MCF 10A (cell line): ENCODE data around the gene WNT16. TPM values are rescaled to one million over a fixed set of nuclear protein-coding genes. Genes with fewer than 3 reads are reported as not detected.

Source experiments
- Bru-seq: library from RNA; stranded (reverse); fragments of 400-500 nt; gene quantifications from one replicate; lab custom pipeline; 2021; lab: Mats Ljungman, UMichigan
- BruChase-seq, 2 experiments: library from RNA; stranded (reverse); fragments of 400-500 nt; gene quantifications; one replicate each; lab custom pipeline; 2021; lab: Mats Ljungman, UMichigan
- BruUV-seq: library from RNA; stranded (reverse); fragments of 400-500 nt; replicated peaks from 2 replicates; lab custom pipeline; 2021; lab: Mats Ljungman, UMichigan
- CTCF ChIA-PET: fragments of 300-600 bp; sonication (Branson Sonifier 250); formaldehyde crosslinking; extraction: SDS; loops from one replicate; lab custom pipeline; 2021; ENCODE audit warnings: antibody characterized with exemption, inconsistent platforms; lab: Yijun Ruan, JAX
- POLR2A ChIA-PET: fragments of 300-600, 350-650 bp; sonication (Branson Sonifier 250); formaldehyde crosslinking; extraction: SDS; loops from one replicate; lab custom pipeline; 2020; ENCODE audit warnings: antibody characterized with exemption, inconsistent platforms; lab: Yijun Ruan, JAX
- DNase-seq: peaks from one replicate; pipeline ENCODE4 v3.0.0-alpha.2; 2018; ENCODE audit not compliant: unreplicated experiment
- H3K27ac Mint-ChIP-seq: one replicate; pipeline ENCODE4 v1.8.0; 2022; ENCODE audit warnings: mild to moderate bottlenecking, low read depth, mixed read lengths; ENCODE audit not compliant: unreplicated experiment
- H3K27me3 Mint-ChIP-seq: one replicate; pipeline ENCODE4 v1.8.0; 2022; ENCODE audit warnings: mixed read lengths; ENCODE audit not compliant: insufficient read depth, unreplicated experiment
- H3K36me3 Mint-ChIP-seq: one replicate; pipeline ENCODE4 v1.8.0; 2022; ENCODE audit warnings: mild to moderate bottlenecking, moderate library complexity, mixed read lengths; ENCODE audit not compliant: insufficient read depth, unreplicated experiment
- H3K4me1 Mint-ChIP-seq: one replicate; pipeline ENCODE4 v1.8.0; 2022; ENCODE audit warnings: mixed read lengths; ENCODE audit not compliant: insufficient read depth, unreplicated experiment
- H3K4me3 Mint-ChIP-seq: one replicate; pipeline ENCODE4 v1.8.0; 2022; ENCODE audit warnings: mild to moderate bottlenecking, moderate library complexity, mixed read lengths; ENCODE audit not compliant: unreplicated experiment
- H3K9me3 Mint-ChIP-seq: one replicate; pipeline ENCODE4 v1.8.0; 2022; ENCODE audit warnings: mixed read lengths; ENCODE audit not compliant: unreplicated experiment
- CTCF ChIP-seq: fragments of 200-600 bp; IDR thresholded peaks from one replicate; pipeline ENCODE4 v1.8.0; 2022; ENCODE audit warnings: antibody characterized with exemption, mild to moderate bottlenecking; ENCODE audit not compliant: unreplicated experiment
- intact Hi-C: fragments of 100-400 bp; cut with micrococcal nuclease; formaldehyde crosslinking; loops from 2 replicates; pipeline ENCODE4 v1.14.1; 2022
- long read RNA-seq: library from polyadenylated mRNA; stranded (forward); transcript quantifications from one replicate; pipeline ENCODE4 v2.0.0, GENCODE V29; 2022
- total RNA-seq: library from RNA; stranded (reverse); gene quantifications from 2 replicates; pipeline ENCODE4 v1.2.3, GENCODE V29; 2022

WNT16 gene
- total RNA-seq (not detected in 2 replicates), Bru-seq, nascent RNA (not detected), BruChase-seq, experiment 1, labeled RNA remaining after a 6-hour chase (percentile 9 among the genes with signal in this experiment), BruChase-seq, experiment 2, labeled RNA remaining after a 2-hour chase (not detected)
- long read RNA-seq, result 0 reads

GRCh38 chr7:121328508-121329190 is at the start of gene WNT16:
Gene WNT16 (plus strand): TSS chr7:121329000. CDS start chr7:121329293, 293 bp downstream.
- Mint-ChIP-seq H3K9me3 (no peaks in the 10 kb centered on the region), H3K4me3 (peak within 1 kb of the TSS; percentile 54), H3K27me3 (peaks cover 45% of the 10 kb centered on the region), H3K4me1 (peaks cover 5% of the 10 kb centered on the region), H3K27ac (no peak within 1 kb of the TSS), H3K36me3 (no peaks in the 10 kb centered on the region)
- BruUV-seq, result no TSS peak
- POLR2A ChIA-PET, result no interaction called here
- CTCF ChIA-PET, result no interaction called here
- intact Hi-C loops, result no loop called here
- no peak for TF ChIP-seq CTCF
- DNase-seq, result no peak

- no peaks in the 10 kb centered on the region for H3K4me1 Mint-ChIP-seq
- intact Hi-C loops, result no loop called here
- CTCF ChIA-PET, result interaction anchor here (0.5 to 1.1 kb wide), 4 partner anchors 45 to 509 kb away, joined by 3 to 5 read pairs (median 4); no protein-coding TSS in a partner anchor
- BruUV-seq, result no TSS peak
- H3K36me3 Mint-ChIP-seq, result no peaks in the 10 kb centered on the region
- DNase-seq, result no peak
- POLR2A ChIA-PET, result no interaction called here
- H3K4me3 Mint-ChIP-seq, result no peak overlapping the region
- H3K9me3 Mint-ChIP-seq, result peaks cover 3% of the 10 kb centered on the region
- H3K27ac Mint-ChIP-seq, result no peak overlapping the region
- no peak for TF ChIP-seq CTCF
- H3K27me3 Mint-ChIP-seq, result peaks cover 26% of the 10 kb centered on the region
Measured at GRCh38 chr7:121279060-121279620, 49.7 kb upstream of the WNT16 start.

- CTCF ChIA-PET, result interaction anchor here (0.8 kb wide), 1 partner anchor 57 kb away, joined by 5 read pairs; no protein-coding TSS in a partner anchor
- POLR2A ChIA-PET, result no interaction called here
- Mint-ChIP-seq H3K36me3 (no peaks in the 10 kb centered on the region), H3K4me1 (no peaks in the 10 kb centered on the region), H3K27me3 (peaks cover 26% of the 10 kb centered on the region), H3K27ac (no peak overlapping the region), H3K4me3 (no peak overlapping the region), H3K9me3 (peaks cover 10% of the 10 kb centered on the region)
- TF ChIP-seq CTCF, result no peak
- no TSS peak for BruUV-seq
- intact Hi-C loops, result no loop called here
- DNase-seq, result no peak
Measured at GRCh38 chr7:121279822-121280221, 49.0 kb upstream of the WNT16 start.

GRCh38 chr7:121280656-121281055 is 48.1 kb upstream of the WNT16 start:
- no peaks in the 10 kb centered on the region for H3K36me3 Mint-ChIP-seq
- no peak overlapping the region for H3K4me3 Mint-ChIP-seq
- H3K9me3 Mint-ChIP-seq, result peaks cover 18% of the 10 kb centered on the region
- ChIA-PET POLR2A (no interaction called here), CTCF (no interaction called here)
- intact Hi-C loops, result no loop called here
- H3K27ac Mint-ChIP-seq, result no peak overlapping the region
- H3K27me3 Mint-ChIP-seq, result peaks cover 26% of the 10 kb centered on the region
- DNase-seq, result no peak
- no peak for TF ChIP-seq CTCF
- H3K4me1 Mint-ChIP-seq, result no peaks in the 10 kb centered on the region
- no TSS peak for BruUV-seq
